Measurements from ENCODE around the gene CCDC154. TPM values are rescaled to one million over a fixed set of nuclear protein-coding genes. Genes with fewer than 3 reads are reported as not detected.

CCDC154 gene
- total RNA-seq, 6 experiments from 2014 or later, result 0.10 to 0.52 (median 0.31) TPM; not detected in 3

DNA sequence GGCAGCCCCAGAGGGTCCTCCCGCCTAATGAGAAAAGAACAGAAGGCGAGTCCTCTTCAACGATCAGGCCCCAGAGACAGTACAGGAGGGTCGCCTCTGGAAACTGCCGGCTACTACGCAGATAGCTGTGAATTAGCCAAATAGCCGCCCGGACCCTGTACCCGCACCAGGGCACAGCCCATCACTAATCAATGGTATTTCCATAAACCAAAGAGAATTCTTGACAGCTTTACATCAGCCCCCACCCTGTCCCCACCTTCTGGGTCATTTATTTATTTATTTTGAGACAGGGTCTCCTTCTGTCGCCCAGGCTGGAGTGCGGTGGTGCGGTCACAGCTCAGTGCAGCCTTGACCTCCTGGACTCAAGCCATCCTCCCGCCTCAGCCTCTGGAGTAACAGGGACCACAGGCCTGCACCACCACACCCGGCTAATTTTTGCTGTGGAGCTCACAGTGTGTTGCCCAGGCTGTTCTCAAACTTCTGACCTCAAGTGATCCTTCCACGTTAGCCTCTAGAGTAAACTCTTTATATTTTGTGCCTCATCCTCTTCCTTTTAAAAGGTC is 31.3 kb upstream of the CCDC154 start:
- H3K27me3 Mint-ChIP-seq (ENCODE audit: insufficient read depth), result peaks cover 4% of the 10 kb centered on the region
- peak overlapping the region; percentile 80 for H3K27ac Mint-ChIP-seq
- peaks cover 19% of the 10 kb centered on the region for H3K4me1 Mint-ChIP-seq (ENCODE audit: low read depth)
- DNase-seq, result no peak
- H3K36me3 Mint-ChIP-seq (ENCODE audit: low read depth), result no peaks in the 10 kb centered on the region; the same call in 1 of the 2 replicates
- peak overlapping the region; percentile 85 for H3K4me3 Mint-ChIP-seq
- no peaks in the 10 kb centered on the region for H3K9me3 Mint-ChIP-seq
- TF ChIP-seq CTCF (IDR thresholded peaks at IDR 0.05), result no peak

DNA sequence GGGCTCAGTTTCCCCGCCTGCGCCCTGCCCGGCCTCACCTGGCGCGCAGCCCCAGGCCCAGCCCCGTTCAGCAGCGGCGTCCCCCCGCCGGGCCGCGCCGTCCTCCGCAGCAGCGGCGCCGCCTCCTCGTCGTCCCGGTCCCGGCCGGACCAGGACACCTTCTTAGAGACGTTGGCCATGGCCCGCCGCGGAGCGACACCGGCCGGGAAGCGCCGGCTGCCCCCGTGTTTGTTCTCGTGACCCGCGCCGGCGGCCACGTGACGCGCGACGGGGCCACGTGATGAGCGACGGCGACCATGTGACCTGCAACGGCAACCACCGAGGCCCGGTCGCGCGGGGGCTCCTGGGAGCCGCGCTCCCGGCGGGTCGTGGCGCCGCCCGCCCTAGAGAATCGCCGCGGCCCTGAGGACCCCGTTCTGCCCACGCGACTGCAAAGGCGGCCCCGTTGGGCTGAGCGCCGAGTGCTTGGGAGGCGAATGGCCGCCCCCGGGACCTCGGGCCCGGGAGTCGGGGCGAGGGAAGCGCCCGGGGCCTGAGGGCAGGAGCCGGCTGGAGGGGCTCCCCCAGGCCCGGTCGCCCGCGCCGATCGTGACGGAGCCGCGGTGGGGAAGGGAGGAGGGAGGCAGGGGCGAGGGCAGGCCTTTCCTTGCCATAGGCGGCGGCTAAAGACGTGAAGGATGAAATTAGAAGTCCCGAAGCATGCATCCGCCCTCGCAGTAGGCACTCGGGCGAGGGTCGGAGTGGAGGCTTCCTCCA is 30.6 kb upstream of the CCDC154 start, which contains the start of gene CLCN7:
CLCN7 (minus strand) TSS at position 233 of the 756 bp plus-strand sequence; CDS start at position 179, 54 bp downstream.
- TF ChIP-seq CTCF (IDR thresholded peaks at IDR 0.05), result no peak
- Mint-ChIP-seq H3K4me3 (peak within 1 kb of the TSS; percentile 87), H3K27me3 (ENCODE audit: insufficient read depth) (peaks cover 4% of the 10 kb centered on the region), H3K4me1 (ENCODE audit: low read depth) (peaks cover 25% of the 10 kb centered on the region), H3K9me3 (no peaks in the 10 kb centered on the region), H3K36me3 (ENCODE audit: low read depth) (no peaks in the 10 kb centered on the region; the same call in 1 of the 2 replicates), H3K27ac (peak within 1 kb of the TSS; percentile 80)
- DNase-seq, result peak; percentile 78

DNA sequence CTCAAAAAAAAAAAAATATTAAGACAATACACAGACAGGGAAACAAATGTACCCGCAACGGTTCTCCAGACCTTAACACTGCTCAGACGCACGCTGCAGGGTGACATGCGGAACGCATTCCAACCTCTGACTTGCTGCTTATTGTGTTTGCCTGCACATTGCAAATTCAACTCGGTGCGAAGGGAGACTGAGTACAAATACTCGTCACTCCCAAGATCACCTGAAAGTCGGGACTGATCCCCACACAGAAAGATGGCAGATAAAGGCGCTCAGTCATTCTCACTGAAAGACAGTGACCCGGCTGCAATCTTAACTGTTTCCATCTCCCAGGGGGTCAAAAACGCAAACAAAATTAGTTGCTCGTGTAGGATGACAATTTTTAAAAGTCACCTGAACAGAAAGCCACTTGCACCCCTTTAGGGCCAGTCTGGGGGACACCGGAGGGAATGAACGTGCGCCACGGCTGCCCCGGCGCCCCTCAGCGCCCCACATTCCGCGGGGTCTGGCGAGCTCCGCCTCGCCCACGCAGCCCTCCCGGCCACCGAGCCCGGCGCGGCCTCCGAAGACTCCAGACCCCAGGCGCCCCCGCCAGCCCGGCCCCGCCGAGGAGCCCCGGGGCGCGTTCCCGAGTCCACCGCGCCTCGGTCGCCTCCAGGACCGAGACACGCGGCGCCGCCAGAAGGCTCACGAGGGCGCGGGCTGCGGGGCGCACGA is 29.9 kb upstream of the CCDC154 start:
- TF ChIP-seq CTCF (IDR thresholded peaks at IDR 0.05), result no peak
- no peaks in the 10 kb centered on the region; the same call in 1 of the 2 replicates for H3K36me3 Mint-ChIP-seq (ENCODE audit: low read depth)
- H3K9me3 Mint-ChIP-seq, result no peaks in the 10 kb centered on the region
- peak overlapping the region; percentile 77 for H3K27ac Mint-ChIP-seq
- H3K4me1 Mint-ChIP-seq (ENCODE audit: low read depth), result peaks cover 26% of the 10 kb centered on the region
- H3K4me3 Mint-ChIP-seq, result peak overlapping the region; percentile 87
- H3K27me3 Mint-ChIP-seq (ENCODE audit: insufficient read depth), result peaks cover 4% of the 10 kb centered on the region
- no peak for DNase-seq

DNA sequence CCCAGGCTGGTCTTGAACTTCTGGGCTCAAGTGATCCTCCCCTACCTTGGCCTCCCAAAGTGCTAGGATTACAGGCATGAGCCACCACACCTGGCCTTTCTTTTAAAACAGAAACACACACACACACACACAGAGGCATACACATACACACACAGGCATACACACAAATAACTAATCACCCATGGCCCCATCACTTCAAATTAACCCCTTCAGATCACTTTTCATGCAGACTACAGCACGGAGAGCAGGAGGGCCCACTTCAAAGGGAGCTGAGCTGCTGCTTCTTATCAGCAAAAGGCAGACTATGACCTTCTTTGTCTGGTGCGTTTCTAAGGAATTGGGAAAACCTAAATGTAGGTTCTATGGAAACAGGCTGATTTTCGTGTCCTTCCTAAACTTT is 28.6 kb upstream of the CCDC154 start:
- DNase-seq, result no peak
- Mint-ChIP-seq H3K27me3 (ENCODE audit: insufficient read depth) (peaks cover 1% of the 10 kb centered on the region), H3K36me3 (ENCODE audit: low read depth) (no peaks in the 10 kb centered on the region; the same call in 1 of the 2 replicates), H3K27ac (no peak overlapping the region; the same call in 1 of the 2 replicates), H3K4me3 (peak overlapping the region; percentile 53), H3K4me1 (ENCODE audit: low read depth) (peaks cover 26% of the 10 kb centered on the region), H3K9me3 (no peaks in the 10 kb centered on the region)
- no peak for TF ChIP-seq CTCF (IDR thresholded peaks at IDR 0.05)

DNA sequence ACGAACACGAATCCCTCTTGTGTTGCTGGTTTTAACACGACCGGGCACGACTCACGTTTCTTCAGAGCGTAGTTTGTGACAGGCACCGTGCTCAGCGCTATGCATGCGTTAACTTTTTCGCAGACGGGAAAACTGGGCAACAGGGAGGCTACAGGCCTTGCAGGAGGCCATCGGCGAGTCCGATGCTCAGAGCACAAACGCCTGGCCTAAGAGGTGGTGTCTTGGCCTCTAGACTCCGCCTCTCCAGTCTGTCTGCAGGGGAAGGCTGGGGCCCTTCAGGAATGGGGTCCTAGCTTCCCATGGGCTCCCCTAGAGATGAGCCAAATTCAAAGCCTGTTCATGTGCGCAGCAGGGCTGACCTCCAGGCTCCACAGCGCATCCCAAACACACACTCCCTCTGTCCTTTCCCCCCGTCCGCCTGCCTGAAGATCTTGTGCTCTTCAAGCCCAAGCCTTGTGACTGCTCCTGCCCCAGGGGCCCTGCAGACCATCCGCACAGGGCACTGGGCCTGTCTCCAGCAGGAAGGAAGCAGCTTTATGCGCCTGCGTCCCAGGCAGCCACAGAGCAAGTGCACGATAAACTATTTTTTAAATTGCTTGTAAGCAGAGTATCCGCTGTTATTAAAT is 27.3 kb upstream of the CCDC154 start:
- Mint-ChIP-seq H3K36me3 (ENCODE audit: low read depth) (no peaks in the 10 kb centered on the region), H3K27ac (no peak overlapping the region), H3K9me3 (no peaks in the 10 kb centered on the region), H3K4me3 (no peak overlapping the region), H3K27me3 (ENCODE audit: insufficient read depth) (peaks cover 1% of the 10 kb centered on the region), H3K4me1 (ENCODE audit: low read depth) (peaks cover 26% of the 10 kb centered on the region)
- DNase-seq, result no peak
- TF ChIP-seq CTCF (IDR thresholded peaks at IDR 0.05), result no peak
